Middle frontal gyrus (tissue), 1 donor: Measurements from ENCODE around the gene MAP3K10.
"Not testable (repeated sequence)": the region's sequence is repeated elsewhere in the genome, so short reads cannot be mapped to it uniquely, and the experiment has no call there.

Experiments
- DNase-seq: peaks from one replicate; pipeline ENCODE4 v3.0.0-alpha.2; 2015; ENCODE audit warnings: low spot score; ENCODE audit errors: extremely low spot score

The MAP3K10 gene

DNA sequence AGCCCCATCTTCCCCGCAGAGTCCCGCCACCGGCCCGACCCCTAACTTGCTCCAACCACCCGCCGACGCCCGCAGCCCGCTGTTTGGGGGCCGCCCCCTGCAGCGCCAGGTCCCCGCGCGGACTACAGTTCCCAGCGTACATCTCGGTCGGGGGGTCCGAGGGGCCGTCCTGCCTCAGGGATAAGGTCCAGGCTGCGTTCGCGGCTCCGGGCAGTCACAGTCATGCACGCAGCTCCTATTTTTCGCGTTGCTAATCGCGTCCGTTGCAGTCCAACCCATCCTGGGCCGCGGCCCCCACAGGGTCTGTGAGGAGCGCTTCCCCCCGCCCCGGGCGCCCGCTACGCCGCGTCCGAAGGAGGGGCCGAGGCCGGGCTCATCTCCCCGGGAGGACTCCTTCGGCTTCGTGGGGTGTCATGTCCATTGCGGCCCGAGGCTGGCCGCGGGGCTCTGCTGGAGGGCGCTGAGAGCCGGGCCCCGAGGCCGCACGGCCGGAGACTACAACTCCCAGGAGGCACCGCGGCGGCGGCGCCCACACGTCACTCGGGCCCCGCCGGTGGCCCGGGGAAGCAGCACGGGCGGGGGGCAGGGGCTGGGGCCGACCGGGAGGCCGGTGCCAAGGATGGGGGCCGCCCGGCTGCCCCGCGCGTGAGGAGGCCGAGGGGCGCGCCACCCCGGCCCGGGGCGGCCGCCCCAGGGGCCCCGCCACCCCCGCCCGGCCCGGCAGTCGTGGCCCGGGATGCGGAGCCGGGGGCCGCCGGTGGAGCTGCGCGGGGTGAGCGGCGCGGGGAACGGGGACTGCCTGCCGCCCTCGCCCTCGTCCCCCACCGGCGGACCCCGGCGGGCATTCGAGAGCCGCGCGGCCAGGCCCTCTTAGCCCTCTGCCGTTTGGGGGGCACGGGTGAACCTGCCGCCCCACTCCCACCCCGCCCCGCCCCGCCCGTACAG is at the start of gene MAP3K10:
TSS of gene MAP3K10 (plus strand) at position 536 of the 945 bp plus-strand sequence. CDS start 606 bp downstream, outside the sequence.
- DNase-seq, result peak; percentile 47

DNA sequence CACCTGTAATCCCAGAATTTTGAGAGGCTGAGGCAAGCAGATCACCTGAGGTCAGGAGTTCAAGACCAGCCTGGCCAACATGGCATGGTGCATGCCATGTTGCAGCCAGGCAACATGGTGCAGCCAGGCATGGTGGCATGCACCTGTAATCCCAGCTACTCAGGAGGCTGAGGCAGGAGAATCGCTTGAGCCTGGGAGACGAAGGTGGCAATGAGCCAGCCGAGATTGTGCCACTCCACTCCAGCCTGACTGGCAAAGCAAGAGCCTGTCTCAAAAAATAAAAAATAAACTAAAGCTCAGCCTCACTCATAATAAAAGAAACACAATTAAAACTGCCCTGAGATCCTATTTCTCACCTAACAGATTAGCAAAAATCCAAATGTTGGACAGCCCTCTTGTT is 49.7 kb upstream of the MAP3K10 start:
- no peak for DNase-seq

DNA sequence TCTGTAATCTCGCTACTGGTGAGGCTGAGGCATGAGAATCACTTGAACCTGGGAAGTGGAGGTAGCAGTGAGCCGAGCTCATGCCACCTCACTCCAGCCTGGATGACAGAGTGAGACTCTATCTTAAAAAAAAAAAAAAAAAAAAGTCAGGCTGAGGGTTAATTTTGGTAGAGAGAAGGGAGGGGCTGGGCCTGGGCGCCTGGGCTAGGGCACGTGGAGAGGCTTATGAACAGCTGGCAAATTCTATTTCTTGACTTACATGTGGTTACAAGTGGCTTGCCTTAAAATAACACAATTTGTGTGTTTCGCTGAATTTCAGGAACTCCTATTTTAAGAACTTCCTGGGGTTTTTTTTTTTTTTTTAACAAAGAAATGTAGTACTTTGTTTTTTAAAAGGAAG is 47.6 kb upstream of the MAP3K10 start:
- no peak for DNase-seq

DNA sequence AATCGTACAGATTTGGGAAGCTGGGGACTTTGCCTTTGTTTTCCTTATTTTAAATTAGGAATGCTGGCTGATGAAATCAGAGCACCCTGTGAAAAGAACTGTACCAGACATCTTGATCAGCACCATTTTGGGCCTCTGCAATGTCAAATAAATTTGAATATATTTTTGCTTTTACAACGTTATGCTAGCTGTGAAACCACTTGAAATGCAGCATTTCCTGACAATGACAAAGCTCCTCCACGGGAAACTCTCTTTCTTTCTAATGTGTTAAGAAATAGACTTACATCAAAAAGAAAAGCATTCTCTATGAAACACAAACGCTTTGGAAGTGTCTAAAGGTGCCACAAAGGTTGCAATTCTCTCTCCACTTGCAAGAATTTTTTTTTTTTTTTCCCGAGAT is 47.1 kb upstream of the MAP3K10 start:
- no peak for DNase-seq

DNA sequence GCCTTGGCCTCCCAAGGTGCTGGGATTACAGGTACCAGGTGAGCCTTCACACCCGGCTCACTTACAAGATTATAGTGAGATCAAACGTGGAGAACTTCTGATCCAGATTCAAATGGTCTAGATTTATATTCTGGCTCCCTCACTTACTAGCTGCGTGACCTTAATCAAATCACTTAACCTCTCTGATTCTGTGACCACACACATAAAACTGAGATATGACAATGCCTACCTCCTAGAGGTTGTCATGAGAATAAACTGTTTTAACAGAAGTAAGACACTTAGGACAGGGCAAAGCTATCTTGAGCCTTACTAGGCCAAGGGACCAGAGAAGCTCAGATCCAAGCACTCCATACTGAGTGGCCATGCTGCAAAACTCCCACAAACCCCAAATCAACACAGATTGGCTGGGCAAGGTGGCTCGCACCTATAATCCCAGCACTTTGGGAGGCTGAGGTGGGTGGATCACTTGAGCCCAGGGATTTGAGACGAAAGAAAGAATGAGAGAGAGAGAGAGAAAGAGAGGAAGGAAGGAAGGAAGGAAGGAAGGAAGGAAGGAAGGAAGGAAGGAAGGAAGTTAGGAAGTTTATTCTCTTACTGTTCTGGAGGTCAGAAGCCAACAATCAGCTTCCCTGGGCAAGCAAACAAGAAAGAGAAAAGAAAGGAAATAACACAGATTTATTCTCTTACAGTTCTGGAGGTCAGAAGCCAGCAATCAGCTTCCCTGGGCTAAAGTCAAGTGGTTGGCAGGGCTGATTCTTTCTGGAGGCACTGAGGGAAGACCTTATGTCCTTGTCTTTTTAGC is 46.1 kb upstream of the MAP3K10 start:
- DNase-seq, result no peak

DNA sequence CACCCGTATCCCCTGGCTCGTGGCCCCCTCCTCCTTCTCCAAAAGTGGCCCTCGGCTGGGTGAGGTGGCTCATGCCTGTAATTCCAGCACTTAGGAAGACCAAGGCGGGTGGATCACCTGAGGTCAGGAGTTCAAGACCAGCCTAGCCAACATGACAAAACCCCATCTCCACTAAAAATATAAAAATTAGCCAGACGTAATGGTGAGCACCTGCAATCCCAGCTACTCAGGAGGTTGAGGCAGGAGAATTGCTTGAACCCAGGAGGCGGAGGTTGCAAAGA is 45.5 kb upstream of the MAP3K10 start:
- not testable (repeated sequence) for DNase-seq

DNA sequence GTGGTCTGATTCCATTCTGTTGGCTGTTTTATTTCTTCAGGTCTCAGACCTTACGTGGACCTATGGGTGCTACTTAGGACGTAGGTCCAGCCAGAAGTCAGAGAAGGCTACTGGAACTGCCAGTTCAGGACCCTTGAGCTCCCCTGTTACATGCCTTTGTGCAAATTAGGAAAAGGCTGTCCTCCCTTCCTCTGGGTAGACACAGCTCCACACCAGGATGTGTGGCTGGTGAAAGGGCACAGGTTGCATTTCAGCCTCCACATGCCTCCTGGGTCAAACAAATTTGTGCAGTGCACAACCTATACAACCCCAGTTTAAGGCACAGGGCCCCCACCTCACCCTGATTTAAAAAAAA is 43.9 kb upstream of the MAP3K10 start:
- DNase-seq, result no peak

DNA sequence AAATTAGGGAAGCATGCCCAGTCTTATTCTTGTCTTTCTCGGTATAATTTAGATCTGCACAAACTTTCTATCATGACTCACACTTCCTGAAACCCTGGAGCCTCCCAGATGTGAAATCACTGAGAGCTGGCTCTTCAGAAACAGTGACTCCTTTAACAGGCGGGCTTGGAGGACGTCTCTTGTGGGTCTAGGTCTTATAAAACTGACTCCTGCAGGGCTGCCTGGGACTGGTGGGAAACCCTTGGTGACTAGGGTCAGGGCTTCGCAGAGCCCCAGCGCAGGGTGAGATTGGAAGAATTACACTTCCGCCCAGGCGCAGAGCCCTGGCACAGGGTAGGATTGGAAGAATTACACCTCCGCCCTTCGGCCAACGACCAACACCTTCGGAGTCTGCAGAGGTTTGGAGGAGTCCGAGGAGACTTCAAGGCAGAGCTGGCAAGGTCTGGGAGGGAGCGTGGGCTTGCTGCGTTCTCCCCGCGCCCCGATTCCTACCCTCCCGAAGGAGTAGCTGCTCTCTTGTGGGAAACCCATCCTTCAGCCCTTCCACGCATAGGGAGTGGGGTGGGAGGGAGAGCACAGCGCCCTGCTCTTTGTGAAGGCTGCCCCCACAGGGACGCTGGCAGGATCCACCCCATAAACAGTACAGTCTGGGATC is 43.4 kb upstream of the MAP3K10 start:
- DNase-seq, result no peak

DNA sequence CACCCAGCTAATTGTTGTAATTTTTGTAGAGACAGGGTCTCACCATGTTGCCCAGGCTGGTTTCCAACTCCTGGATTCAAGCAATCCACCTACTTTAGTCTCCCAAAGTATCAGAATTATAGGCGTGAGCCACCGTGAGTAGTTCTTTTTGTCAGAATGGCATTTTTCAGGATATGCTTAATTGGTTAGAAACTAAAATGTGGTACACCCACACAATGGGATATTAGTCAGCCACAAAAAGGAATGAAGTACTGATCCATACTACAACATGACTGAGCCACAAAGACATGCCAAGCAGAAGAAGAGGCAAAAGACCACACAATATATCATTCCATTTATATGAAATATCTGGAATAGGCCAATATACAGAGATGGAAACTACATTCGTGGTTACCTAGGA is 41.7 kb upstream of the MAP3K10 start:
- DNase-seq, result no peak

DNA sequence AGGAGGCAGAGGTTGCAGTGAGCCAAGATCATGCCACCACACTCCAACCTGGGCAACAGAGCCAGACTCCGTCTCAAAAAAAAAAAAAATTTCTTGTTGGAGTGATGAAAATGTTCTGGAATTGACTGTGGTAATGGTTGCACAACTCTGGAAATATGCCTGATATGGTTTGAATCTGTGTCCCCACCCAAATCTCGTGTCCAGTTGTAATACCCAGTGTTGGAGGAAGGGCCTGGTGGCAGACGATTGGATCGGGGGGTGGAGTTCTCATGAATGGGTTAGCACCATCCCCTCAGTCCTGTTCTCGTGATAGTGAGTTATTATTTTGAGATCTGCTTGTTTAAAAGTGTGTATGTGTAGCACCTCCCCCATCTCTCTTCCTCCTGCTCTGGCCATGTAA is 41.1 kb upstream of the MAP3K10 start:
- no peak for DNase-seq

DNA sequence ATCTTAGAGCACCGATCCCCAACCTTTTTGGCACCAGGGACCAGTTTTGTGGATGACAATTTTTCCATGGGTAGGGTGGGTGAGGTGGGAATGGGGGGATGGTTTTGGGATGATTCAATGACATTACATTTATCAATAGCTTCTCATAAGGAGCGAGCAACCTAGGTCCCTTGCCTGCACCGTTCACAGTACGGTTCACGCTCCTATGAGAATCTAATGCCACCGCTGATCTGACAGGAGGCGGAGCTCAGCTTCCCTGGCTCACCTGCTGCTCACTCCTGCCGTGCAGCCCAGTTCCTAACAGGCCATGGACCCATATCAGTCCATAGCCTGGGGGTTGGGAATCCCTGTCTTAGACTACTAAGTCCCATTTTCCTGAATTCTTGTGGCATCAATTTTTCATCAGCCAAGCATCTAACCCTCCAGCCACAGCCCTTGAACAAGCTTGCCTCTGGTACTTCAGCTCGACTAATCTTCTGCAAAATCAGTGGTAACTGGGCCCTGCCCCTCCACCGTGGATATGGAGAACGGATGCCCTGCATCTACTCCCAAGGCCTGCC is 37.0 kb upstream of the MAP3K10 start:
- no peak for DNase-seq

DNA sequence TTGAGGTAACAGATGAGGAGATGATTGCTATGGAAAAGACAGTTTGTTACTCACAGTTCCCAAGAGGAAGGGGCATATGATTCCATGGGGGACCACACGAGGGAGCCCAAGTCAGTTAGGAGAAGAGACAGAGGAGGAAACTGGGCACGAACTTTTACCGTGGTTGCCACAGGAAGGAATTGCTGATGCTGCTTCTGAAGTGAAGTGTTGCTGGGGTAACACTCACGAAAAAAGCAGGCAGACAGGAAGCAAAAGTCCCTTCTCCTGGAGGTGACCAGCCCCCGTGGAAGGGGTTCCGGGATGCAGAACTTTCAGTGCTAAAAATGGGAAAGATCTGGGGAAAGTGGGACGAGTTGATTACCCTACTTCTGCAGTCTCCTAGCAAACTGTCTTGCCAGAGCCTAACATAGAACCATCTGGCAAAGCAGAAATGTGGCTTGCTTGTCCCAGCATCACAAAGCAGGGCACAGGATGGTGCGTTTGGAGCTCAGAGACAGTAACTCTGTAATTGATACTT is 35.4 kb upstream of the MAP3K10 start:
- peak; percentile 29 for DNase-seq

DNA sequence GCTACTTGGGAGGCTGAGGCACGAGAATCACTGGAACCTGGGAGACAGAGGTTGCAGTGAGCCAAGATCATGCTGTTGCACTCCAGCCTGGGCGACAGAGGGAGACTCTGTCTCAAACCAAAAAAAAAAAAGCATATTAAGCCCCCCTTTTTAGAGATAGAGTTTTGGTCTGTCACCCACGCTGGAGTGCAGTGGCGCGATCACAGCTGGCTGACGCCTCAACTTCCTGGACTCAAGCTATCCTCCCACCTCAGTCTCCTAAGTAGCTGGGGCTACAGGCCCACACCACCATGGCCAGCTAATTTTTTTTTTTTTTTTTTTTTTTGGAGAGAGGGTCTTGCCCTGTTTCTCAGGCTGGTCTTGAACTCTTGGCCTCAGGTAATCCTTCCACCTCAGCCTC is 34.2 kb upstream of the MAP3K10 start:
- no peak for DNase-seq

DNA sequence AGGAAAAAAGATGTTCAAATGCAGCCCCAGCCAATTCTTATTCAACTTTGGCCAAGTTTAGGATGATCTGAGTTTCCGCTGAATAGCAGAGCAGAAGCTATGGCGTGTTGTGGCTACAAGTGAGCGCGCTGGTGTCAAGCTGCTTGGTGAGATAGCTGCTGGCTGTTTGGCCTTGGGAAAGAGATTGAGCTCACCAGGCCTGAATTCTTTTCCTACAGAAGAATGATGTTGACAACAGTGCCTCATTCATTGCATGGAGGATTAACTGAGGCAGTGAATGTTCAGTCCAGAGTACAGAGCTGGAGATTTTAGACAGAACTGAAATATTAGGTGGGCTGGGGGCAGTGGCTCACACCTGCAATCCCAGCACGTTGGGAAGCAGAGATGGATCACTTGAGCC is 31.5 kb upstream of the MAP3K10 start:
- no peak for DNase-seq

DNA sequence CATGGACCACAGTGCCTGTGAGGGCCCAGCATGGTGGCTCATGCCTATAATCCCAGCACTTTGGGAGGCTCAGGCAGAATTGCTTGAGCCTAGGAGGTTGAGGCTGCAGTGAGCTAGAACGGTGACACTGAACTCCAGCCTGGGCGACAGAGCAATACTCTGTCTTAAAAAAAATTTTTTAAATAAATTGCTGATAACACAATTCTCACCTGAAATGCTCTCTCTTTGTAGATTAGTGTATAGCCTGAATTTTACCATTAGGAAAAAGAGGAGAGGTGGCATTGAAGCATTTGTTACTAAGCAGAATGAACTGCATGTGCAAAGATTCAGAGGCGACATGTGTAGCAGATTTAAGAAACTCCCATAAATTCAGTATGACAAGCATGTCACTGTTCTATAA is 29.1 kb upstream of the MAP3K10 start:
- DNase-seq, result no peak

DNA sequence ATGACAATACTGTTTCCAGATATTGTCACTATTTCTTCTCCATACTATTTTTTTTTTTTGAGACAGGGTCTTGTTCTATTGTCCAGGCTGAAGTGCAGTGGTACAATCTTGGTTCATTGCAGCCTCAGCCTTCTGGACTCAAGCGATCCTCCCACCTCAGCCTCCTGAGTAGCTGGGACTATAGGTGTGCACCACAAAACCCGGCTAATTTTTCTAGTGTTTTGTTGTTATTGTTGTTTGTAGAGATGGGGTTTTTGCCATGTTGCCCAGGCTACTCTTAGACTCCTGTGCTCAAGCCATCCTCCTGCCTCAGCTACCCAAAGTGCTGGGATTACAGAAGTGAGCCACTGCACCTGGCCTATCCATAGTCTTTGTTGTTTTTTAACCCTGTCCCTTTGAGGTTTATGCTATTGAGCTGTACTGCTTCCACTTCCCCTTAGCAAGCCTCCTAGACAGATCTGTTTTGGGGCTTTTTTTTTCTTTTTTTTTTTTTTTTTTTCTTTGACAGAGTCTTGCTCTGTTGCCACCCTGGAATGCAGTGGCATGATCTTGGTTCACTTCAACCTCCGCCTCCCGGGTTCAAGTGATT is 27.6 kb upstream of the MAP3K10 start:
- DNase-seq, result no peak

DNA sequence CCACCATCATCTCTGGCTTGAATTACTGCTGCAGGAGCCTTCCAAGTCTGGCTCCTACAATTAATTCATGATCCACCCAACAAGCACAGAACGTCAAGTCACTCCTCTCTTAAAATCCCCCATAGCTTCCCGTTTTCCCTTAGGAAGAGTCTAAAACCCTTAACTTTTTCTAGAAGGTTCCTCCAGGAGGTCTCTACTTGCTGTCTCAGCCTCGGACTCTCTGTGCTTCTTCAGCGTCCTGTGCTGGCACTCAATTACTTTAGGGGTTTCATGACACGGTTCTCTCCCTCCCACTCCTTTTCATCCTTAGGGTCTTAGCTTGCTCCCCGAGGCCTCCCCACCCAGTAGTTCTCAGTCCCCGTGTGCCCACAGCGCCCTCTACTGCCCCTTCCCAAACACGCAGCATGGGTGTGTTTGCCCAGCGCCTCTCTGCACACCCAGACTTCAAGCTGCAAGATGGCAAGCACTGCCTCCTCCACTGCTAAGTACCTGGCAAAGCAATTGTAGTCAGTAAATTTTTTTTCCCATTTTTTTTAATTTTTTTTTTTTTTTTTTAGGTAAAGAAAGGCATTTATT is 25.8 kb upstream of the MAP3K10 start:
- DNase-seq, result no peak

DNA sequence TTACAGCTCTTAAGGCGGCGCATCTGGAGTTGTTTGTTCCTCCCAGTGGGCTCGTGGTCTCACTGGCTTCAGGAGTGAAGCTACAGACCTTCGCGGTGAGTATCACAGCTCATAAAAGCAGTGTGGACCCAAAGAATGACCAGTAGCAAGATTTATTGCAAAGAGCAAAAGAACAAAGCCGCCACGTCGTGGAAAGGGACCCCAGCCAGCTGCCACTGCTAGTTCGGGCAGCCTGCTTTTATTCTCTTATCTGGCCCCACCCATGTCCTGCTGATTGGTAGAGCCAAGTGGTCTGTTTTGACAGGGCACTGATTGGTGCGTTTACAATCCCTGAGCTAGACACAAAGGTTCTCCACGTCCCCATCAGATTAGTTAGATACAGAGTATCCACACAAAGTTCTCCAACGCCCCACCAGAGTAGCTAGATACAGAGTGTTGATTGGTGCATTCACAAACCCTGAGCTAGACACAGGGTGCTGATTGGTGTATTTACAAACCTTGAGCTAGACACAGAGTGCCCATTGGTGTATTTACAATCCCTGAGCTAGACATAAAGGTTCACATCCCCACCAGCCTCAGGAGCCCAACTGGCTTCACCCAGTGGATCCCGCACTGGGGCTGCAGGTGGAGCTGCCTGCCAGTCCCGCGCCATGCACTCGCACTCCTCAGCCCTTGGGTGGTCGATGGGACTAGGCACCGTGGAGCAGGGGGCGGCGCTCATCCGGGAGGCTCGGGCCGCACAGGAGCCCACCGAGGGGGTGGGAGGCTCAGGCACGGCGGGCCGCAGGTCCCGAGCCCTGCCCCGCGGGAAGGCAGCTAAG is 21.5 kb upstream of the MAP3K10 start:
- DNase-seq, result not testable (repeated sequence)

DNA sequence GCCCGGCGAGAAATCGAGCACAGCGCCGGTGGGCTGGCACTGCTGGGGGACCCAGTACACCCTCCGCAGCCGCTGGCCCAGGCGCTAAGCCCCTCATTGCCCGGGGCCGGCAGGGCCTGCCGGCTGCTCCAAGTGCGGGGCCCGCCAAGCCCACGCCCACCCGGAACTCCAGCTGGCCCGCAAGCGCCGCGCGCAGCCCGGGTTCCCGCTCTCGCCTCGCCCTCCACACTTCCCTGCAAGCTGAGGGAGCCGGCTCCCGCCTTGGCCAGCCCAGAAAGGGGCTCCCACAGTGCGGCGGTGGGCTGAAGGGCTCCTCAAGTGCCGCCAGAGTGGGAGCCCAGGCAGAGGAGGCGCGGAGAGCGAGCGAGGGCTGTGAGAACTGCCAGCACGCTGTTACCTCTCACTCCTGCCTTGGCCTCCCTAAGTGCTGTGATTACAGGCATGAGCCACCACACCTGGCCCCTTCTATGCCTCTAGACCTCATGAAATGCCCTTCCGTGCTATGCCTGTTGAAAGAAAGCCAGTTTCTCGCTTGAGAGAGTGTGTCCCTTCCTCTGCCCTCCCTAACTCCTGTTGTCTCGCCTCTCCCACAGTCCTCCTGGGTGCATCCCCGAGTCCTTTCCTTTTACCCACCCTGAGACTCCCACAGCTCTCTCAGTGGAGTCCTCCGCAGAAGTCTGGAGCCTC is 20.8 kb upstream of the MAP3K10 start:
- not testable (repeated sequence) for DNase-seq
